HT-29 (cell line): Measurements from ENCODE around the gene HAND1. TPM values are rescaled to one million over a fixed set of nuclear protein-coding genes. Genes with fewer than 3 reads are reported as not detected.

ENCODE experiments used
- DNase-seq: peaks from one replicate; pipeline ENCODE4 v3.0.0-alpha.2; 2015; ENCODE audit warnings: low spot score
- total RNA-seq: library from RNA; depleted of rRNA; stranded (reverse); fragments of >200 nt; shearing (Covaris generic); gene quantifications from 2 replicates; pipeline ENCODE4 v1.2.3, GENCODE V29; 2014

Gene HAND1
- total RNA-seq, 1 experiment from 2014 or later, result not detected

DNA sequence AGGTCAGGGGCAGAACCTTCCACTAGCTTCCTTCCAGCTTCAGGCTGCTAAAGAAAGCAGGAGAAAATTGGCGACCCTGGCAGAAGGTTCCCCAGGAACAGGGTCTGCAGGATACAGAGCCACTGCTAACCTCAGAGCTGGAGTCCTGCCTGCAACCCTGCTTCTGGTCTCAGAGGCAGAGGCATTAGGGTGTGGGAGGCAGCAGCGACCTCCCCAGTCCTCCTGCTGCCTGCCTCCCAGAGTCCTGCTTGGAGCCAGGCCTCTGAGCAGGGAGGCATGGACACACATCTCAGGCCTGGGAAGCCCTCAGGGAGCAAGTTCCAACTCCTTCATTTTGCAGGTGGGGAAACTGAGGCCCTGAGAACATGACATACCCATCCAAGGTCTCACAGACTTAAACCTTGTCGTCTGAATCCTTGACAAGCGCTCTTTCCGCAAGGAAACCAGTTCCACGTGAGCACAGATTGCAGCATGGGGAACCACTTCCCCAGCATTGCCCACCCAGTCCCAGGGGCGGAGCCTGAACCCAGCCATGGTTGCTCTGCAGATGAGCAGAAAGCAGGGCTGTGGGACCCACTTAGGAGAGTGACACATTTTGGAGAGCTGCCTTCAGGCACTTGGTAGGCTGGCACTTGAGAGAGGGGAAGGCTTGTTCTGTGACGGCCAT lies 28.2 kb upstream of the HAND1 start:
- DNase-seq, result no peak

DNA sequence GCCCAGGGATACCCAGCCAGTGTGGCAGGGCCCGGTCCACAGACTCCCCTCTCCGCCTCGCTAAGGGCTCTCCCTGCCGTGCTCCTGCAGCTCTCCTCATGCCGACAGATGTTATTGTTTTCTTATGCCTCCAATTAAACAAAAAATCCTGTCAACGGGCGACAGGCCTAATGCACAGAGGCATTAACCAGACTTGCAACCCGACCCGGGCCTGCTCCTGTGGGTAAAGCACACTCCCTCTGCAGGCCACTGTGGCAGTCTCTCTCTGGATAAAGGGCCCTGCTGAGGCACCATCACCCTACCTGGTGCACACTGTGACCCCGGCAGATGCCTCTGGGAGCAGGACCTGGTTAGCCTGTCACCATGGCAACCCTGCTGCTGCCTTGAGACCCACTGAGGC lies 27.5 kb upstream of the HAND1 start:
- no peak for DNase-seq

DNA sequence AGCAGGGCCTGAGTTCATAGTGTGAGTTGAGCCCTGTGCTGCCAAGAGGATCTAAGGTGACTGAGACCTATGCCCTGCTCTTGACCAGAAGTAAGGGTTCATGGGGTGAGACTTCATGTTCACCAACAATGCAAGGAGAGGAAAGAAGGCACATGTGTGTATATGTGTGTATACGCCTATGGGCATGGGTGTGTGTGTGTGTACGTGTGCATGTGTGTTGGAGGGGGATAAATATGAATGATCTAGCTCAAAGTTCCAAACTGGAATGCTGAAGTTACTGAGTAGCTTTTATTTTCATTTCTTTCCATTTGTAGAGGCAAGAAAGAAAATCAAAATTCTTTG lies 25.6 kb upstream of the HAND1 start:
- no peak for DNase-seq

DNA sequence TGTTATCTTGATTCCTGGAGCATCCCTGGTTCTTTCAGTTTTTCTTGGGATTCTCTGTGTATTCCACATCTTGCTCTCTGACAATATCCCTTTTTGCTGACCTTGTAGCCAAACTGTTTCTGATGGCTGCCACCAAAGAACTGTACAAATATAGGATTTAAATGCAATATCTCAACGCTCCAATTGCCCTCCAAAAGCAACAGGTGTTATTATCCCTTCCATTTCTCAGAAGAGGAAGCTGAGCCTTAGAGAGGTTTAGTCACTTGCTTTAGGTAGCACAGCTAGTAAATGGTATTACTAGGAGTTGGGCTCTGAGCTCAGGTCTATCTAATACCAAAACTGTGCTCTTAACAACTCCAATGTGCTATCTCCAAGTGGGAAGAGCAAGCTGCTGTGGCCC lies 24.2 kb upstream of the HAND1 start:
- no peak for DNase-seq

DNA sequence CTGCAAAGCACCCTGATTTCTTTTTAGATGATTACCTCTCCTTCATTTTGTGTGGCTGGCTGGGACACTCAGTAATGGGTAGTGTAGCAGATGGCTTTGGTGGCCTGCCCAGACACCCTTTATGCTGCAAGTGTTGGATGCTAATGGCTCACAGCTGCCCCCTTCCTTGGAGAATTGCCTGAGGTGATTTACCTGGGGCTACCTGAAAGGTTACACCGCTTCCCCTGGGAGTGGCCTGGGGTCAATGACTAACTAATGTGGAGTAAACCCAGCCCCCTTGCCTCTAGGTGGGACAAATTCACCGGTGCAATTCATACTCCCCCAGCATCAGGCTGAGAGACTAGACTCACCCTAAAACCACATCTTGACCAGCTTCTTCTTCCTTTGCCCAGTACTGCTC lies 23.5 kb upstream of the HAND1 start:
- DNase-seq, result no peak

DNA sequence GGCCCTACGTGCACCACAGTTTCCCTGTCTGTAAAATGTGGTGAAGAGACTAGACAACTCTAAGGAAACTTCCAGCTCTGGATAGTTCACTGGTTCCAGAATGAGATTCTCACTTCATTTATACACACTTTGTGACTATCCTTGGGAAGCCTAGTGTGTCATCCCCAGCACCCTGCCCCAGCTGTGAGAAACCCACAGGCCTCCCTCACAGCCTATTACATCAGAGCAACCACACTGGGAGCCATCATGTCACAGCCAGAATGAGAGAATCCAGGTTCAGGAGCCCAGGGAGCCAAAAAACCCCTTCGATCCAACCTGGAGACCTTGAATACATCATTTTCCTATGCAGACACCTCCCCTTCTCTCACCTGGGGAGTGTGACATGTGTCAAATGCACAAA lies 21.0 kb upstream of the HAND1 start:
- DNase-seq, result no peak

DNA sequence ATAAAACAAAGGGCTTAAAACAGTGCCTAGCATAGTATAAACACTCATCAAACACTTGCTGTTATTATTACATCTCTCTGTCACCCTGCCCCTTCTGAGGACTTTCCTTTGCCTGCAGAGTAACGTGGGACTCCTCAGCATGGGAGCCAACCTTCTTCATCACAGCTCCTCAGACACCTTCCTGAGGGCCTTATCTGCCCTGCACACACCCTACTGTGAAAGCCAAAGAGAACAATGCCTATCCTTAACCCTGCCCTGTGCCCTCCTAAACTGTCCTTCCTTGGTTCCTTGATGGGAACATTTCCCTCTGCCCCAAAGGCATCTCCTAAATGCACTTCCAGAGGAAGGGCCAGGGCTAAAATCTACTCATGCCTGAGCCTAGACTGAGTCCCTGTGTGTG lies 20.6 kb upstream of the HAND1 start:
- no peak for DNase-seq

DNA sequence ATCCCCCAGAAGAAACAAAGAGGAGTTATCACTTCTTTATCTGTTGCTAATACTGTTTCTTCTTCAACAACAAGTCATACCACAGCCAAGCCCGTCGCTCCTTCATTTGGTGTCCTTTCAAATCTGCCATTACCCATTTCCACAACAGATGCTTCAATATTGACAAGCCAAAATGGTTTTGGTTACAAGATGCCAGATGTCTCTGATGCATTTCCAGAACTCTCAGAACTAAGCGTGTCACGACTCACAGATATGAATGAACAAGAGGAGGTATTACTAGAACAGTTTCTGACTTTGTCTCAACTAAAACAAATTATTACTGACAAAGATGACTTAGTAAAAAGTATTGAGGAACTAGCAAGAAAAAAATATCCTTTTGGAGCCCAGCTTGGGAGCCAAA lies 16.0 kb upstream of the HAND1 start:
- no peak for DNase-seq

DNA sequence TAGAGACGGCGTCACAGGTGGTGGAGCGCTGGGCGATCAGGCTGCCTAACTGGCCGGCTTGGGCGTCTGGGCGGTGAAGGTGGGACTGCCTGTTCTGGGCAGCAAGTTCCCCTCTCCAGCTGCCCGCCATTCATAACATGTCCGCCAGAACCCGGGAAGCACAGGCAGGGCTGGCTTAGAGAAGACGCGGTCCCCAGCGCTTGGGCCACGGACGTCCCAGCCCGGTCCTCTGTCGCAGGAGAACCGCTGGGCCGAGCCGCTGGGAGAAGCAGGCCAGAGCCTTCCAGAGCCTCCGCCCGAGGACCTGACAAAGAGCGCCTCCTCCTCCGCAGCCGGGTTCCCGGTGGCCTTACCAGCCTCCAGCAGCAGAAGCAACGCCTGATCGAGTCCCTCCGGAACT lies 15.2 kb upstream of the HAND1 start:
- DNase-seq, result no peak

DNA sequence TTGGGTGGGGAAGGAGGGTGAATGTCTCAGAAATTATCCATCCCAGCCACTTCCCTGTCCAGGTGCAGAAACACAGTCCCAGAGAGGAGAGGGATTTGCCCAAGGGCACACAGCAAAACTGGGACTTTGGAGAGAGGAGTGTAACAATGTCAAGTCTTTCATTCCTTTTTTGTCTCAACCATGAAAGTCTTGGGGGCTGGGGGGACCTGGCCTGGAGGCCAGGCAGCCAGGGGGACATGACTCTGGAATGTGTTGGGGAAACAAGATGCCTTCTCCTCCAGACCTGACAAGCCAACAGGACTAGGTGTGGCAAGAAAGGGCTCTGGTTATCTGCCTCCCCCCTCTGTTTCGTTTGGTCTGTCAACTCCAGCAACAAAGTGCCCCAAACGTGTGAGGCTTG lies 13.9 kb upstream of the HAND1 start:
- DNase-seq, result no peak

DNA sequence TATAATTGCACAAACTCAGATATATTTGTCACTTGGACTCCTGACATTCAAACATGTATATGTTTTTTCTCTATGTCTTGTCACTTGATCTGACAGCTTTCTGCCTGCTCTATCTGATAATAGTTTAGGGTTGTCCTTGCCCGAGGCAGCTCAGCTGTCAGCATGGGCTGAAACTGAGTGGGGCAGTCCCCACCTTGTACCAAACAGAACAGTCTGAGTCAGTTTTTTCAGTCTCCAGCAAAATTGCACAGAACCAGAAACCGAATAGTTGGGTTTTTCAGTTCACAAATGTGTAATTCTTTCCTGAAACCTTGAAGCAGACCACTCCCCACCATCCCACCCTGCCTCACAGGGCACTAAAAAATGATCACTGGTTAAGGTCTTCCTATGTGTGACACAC lies 9.5 kb upstream of the HAND1 start:
- DNase-seq, result no peak

DNA sequence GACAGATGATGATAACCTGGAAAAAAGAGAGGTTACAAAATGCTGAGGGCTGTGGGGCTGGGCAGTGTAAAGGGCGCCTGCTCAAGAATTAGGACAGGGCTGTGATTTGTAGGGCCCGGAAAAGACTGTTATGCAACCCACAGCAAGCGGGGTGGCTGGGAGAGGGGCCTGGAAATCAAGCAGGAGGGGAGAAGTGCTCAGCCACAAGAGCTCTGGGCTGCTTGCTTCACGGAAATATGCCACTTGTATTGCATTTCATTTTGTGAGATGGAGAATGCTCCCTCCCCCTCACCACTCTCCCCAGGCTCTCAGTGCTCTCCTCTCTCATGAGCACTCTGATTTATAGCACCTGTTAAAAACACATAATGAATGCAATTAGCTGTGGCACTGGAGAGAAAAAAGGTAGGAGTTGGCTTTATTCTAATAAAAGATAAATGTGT lies 8.4 kb upstream of the HAND1 start:
- DNase-seq, result no peak

DNA sequence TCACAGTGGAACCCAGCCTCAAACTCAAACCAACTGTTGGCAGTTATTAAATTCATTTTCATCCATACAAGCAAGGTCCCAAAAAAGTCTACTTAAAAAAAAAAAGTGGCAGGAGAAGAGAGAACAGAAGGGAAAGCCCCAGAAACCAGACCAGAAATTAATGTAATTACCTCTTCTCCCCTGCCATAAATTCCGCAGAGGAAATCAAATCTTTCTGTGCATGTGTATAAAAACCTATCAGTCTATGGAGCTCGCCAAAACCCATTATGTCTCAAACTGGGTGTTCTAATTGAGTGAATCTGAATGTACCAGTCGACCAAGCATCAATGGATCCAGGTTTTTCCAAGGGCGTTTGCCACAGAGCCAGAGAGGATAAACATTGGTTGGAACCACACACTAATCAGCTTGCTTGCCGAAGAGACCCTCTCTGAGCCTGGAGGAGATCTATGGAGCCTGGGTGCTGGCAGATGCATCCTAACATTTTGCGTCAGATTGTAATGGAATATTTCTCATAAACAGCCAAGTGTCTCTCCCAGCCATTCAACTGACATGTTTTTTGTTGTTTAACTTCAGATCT lies 7.9 kb upstream of the HAND1 start:
- DNase-seq, result no peak

DNA sequence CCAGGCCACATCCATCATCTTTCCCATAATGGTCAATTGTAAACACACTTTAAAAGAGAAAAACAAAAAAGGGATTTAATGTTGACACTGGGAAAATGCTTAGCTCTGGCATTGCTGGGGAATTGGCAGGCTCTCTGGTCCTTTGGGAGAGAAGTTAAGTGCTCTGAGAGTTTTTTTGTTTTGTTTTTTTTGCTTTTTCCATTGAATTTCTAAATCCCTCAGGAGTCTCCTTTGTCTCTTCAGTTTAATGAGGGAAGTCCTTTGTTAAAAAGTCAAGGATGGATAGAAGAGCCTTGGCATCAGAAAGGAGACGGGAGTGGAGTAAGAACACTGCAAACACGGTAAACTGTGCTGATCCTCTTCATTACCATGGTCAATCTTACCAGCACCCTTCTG lies 7.1 kb upstream of the HAND1 start:
- no peak for DNase-seq

DNA sequence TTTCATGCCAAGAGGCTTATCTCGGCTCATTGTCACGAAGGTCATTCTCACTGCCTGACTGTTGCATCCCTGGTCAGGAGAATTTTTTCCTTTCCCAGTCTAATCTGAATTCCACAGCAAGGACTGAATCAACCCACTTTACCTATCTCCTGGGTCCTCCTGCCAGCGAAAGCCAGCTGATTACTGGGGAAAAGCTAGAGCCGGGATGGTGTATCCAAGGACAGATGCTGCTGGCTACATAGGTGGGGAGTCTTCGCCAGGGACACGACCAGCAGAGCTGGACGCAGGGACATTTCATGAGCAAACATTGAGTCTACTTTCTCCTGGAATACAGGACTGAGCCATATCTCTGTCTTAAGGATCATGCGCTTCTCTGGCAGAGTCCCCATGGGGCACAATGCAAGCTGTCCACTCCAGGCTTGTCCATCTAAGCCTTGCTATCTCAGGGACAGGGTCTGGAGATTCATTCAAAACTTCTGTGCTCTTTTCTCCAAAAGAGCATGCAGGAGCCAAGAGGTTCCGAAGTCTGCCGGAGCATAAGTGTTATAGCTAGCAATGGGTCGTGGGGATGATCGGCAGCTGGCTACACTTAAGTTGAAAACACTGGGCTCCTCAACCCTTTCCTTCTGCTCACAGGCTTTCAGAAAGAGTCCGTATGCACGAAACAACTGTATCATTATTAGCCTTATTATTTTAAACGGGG lies 6.5 kb upstream of the HAND1 start:
- DNase-seq, result no peak

DNA sequence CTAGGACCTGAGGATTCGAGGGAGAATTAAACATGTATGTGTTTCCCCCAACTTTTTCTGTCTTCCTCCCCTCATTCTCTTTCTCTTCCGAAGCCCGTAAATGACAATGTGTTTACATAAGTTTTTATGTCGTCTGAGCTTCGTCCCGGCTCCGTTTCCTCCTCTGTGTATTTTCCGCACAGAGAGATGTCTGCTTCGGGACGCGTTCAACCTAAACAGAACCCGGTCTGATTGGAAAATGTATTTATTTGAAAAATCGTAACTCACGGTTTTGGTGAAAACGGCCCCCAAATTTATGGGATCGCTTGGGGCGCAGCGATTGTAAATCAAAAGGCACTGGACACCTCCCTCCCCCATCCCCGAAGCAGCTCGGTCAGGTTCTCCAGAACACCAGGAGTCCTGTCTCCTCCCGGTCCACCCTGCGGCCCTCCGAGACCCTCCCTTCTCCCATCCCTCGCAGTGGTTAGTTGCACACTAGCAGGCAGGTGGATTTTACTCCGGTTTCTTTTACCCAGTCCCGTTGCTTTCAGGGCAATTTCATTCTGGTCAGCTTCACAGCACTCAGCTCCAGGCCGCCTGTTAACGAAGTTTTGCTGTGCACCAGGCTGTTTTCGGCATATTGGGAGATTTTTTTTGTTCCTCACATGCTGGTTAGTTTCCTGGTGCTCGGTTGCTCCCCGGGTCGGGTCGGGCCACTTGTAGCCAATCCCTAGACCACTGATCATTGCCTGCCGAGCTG lies 5.8 kb upstream of the HAND1 start:
- DNase-seq, result no peak

DNA sequence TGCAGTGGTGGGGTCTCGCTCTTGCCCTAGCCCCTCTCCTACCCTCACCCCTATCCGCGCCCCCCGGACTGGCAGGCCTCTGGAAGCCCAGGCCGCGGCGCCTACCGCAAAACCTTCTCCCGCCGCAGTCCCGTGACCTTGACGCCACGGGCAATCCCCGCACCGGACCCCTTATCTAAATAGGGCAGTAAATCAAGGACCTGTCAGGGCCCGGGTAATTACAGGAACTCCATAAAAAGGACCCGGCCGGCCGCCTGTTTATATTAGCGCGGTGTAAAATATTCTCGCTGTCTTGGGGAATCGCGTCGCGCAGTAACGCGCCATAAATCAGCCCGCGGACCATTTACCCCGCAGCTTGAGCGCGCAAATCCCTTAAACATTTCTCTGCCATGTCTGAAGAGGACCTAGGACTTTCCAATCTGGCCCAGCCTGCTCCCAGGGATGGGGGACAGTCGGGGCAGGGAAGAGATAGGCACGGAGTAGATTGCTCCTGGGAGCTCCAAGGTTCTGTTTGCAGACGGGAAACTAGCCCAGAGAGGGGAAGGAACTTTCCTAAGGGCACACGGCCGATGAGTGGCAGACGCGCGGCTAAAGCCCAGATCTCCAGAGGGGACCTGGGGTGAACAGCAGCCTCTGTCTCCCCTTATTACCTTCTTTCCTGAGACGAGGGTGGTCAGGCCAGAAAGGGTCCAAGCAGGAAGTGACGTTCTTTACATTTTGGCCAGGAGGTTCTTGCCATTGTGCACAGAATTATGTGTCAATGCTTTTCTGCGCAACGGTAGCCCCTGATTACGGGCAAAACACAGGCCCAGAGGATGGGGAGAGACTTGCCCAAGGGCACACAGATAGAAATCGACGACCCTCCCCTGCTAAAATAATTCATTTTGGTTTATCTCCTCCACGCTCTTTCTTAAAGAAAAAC lies 4.8 kb upstream of the HAND1 start:
- no peak for DNase-seq

DNA sequence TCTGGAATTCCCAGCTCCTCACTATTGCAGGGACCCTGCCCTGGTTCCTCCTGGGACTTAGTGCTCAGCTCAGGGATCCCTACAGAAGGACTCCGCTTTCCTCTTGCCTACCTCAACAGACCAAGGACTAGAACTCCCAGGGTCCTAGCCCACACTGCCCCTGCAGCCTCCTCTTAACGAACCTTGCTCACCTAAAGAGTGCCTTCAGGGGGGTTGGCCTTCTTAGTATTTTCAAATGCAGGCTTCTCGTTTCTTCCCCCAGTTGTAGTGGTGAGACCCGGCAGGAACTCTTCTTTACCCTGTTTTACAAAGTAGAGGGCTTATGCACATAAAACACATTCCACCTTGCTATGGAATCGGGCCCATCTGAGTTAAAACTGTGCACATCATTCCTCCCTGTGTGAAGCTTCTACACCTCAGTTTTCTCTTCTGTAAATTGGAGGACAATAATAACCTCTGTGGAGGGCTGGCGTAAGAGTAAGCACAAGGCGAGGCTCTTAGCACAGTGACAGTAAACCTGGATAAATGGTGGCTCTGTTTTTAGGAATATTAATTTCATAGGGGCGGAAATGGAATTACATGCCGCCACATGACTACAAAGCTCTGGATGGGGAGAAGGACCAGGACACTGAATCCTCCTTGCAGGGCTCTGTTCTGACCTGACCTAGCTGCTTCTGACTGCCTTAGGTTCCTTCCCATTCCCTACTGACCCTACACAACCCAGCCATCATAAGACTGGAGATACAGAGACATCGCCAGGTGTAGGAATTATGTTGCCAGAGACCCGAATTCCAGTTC lies 3.8 kb upstream of the HAND1 start:
- DNase-seq, result no peak

DNA sequence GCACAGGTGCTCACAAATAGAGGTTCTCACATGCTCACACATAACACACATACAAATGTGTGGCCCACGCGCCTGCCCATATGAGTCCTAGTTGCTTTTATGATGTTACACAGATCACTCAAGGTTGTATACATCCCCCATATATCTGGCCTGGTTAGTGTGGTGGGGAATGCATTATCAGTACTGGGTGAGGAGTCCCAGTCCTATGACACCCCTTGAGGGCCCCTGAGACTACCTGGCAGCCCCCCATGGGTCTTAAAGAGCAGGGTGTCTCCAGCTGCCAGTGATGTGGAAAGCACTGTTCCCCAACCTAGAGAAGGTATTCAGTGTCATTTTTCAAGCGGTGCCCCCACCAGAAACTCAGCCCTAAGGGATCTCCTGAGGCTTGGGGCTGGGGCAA lies 2.8 kb upstream of the HAND1 start:
- no peak for DNase-seq

DNA sequence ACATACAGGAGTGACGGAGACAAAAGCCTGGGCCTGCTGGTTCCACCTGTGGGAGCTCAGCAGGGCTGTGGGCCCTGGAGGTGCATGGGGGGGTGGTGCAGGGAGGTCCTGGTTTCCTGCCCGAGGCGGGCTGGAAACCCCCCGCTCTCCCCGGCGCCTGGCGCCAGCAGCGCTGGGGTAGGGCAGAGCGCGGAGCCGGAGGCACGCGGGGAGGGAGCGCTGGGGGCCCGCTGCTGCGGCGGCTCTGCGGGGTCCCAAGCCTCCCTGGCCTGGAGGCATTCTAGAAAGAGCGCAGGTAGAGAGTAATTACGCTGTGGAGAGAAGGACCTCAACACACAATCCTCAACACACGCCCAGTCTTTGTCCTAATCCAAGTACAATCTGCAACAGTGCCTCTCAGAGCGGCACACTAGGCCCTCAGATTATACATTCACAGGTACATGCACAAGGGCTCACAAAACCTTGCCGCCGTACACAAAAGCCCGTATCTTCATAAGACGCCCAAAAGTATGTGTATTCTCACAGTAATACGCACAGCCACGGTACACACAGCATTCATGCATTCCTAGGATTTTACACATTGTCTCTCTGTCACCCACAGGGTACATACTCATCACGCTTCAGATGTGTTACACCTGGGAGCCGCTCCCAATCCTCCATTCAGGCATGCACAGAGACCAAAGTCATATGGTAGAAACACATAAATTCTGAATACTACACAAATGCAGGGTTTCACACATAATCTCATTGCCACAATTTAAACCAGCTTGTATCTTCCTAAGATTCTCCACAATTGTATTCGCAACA lies 2.1 kb upstream of the HAND1 start:
- no peak for DNase-seq
